ENCODE measurements around the gene PRR29.
"Not testable (repeated sequence)": the region's sequence is repeated elsewhere in the genome, so short reads cannot be mapped to it uniquely, and the experiment has no call there.

PRR29 gene

DNA sequence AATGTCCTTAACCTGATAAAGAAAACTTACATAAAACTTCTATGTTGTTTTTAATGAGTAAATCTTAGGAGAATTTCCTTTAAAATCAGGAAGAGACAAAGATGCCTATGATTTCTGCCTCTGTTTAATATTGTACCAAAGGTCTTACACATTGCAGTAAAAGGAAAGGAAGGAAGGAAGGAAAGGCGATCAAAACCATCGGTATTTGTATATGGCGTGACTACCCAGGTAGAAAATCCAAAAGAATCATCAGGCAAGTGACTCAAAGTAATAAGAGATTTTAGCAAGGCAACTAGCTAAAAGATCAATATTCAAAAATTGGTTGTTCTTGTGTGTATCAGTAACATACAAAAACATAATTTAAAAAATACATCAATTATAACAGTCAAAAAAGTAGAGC is 18.8 kb downstream of the PRR29 start:
- DNase-seq: no peak

DNA sequence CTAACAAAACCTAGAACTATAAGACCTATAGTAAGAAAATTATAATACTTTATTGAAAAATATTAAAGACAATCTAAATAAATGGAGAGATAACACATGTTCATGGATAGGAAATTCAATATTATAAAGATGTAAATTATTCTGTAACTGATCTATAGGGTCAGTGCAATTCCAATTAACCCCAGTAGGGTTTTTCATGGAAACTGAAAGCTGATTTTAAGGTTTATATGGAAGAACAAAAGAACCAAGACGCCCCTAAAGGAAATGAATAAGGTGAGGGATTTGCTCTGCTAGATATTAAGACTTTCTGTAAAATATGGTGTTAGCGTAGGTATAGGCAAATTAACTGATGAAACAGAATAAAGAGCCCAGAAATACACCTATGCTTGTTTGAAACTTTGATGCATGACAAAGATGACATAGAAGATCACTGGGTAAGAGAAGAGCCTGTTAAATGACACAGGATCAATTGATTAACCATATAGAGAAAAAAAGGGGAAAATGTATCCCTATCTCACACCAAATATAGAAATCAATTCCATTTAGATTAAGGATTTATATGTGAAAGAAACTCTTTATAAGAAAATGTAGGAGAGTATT is 19.3 kb downstream of the PRR29 start:
- no peak for DNase-seq

DNA sequence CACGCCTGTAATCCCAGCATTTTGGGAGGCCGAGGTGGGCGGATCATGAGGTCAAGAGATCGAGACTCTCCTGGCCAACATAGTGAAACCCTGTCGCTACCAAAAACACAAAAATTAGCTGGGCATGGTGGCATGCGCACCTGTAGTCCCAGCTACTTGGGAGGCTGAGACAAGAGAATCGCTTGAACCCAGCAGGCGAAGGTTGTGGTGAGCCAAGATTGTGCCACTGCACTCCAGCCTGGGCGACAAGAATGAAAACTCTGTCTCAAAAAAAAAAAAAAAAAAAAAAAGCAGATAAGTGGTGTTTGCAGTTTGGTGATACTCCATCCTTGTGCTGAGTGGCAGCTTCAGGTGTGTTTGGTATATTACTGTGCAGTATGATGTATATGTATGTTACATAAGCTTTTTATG is 21.4 kb downstream of the PRR29 start:
- not testable (repeated sequence) for DNase-seq

DNA sequence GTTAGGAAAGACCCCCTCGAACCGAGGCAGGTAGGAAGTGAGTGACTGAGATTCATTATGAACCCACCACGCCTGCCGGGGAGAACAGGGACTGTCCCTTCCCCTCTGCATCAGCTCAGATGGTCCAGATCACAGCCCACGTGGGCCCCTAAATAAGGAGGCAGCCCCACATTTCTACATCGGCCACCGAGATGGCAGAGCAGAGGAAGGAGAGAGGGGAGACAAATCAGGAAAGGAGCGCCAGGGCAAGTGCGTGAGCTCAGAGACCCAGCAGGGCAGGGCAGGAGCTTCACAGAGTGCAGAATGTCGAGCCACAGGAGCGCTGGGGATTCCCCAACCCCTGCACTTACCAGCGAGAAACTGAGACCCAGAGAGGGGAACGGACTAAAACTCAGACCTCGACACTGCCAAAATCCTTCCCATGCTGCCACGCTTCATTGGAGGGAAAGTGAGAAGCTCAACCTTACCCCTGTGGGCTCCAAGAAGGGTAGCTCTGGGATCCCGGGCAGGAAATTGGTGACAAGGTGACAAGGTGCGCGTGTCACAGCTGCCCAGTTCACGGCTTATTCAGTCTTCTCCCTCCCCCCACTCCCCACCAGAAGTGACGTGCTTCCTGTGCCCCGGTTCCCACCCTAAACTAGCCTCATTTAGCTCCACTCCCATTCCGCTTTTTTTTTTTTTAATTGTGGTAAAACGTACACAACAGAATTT is 22.1 kb downstream of the PRR29 start, which contains the start of gene ICAM2:
Gene ICAM2, minus strand, starts transcription at position 578 of the 711 bp plus-strand sequence. CDS start 13,942 bp downstream, outside the sequence.
- DNase-seq: peak; percentile 86

DNA sequence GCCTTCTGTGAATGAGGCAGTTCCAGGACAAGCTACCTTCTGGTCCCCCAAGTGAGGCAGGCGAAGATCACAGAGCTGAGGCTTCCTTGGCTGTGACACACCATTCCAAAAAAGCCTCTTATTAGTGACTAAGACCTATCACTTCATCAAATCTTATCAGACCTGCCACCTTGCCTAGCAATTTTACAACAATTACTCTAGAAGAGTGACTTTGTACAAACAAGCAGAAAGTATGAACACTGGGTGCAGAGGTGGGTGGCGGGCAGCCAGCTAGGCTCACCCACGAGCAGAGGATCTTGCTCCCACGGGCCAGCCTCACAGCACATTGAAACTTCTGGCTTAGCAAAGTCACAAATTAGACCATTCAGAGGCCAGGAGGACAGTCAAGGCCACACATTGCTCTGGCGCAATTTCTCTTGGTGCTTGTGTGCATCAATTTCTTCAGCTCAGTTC is 24.5 kb downstream of the PRR29 start:
- no peak for DNase-seq

DNA sequence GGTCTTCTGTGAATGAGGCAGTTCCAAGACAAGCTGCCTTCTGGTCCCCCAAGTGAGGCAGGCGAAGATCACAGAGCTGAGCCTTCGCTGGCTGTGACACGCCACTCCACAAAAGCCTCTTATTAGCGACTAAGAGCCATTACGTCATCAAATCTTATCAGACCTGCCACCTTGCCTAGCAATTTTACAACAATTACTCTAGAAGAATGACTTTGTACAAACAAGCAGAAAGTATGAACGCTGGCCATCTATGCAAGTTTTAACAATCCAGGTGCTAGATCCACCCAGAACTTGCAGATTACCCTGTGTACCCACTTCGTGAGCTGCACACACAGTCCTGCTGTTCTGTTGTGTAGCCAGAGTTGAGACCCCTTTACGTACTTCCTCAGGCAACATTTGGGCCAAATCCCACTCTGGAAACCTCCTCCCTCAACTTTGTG is 26.1 kb downstream of the PRR29 start:
- DNase-seq: no peak

DNA sequence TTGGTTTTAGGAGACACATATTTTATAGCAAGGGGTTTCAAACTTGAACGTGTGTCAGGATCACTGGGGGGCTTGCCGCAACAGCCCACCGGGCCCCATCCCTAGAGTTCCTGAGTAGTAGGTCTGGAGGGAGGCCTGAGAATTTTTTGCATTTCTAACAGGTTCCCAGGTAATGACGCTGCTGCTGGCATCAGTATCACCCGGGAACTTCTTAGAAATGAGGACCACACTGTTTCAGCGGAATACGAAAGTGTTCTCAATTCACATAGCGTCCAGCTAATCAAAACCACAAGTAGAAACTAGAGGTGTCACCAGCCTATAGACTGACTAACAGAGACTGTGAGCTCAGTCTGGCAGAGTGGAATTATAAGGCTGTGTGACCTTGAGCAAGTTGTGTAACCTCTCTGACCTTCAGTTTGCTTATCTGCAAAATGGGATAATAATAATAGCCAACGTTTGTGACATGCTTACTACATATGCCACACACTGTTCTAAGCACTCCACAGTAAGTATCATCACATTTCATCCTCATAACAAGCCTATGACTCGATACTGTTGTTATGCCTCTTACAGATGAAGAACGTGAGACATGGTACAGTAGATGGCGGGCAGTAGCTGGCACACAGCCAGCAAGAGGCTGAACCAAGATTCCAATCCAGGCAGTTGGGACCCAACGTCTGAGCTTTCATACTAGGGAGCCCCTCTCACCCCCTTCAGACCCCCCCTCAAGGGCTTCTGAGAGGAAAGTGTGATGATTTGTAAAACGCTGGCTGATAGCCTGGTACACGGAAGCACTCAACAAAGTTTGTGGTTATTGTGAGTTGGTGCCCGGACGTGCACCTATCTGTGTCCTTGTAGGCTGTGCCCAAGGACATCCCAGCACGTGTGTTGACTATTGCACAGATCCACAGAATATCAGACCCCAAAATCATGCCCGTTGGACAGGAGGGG is 26.9 kb downstream of the PRR29 start:
- peak; percentile 77 for DNase-seq

DNA sequence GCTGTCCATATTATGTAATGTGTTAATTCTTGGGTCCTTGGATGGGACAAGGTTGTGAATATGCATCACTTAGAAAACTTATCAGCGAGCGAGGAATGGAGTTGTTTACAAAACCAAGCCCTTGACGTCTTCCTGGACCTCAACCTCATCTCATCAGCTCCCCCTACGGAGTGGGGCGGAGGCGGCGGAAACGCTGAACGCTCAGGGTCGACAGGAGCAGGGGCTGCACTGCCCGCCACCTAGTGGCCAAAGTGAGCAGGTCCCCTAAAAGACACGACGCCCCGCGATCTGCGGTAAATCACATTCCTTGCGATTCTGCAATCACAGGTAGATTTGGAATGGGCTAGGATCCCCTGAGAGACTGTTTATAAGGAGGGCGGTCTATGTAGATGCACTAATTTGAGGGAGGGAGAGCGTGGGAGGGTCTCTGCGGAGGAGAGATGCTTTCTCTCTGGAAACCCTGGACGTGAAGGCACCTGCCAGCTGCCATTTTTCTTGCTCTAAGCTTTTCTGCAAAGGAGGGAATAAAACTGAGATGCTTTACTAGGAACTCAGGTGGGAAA is 27.7 kb downstream of the PRR29 start:
- DNase-seq: peak; percentile 92

DNA sequence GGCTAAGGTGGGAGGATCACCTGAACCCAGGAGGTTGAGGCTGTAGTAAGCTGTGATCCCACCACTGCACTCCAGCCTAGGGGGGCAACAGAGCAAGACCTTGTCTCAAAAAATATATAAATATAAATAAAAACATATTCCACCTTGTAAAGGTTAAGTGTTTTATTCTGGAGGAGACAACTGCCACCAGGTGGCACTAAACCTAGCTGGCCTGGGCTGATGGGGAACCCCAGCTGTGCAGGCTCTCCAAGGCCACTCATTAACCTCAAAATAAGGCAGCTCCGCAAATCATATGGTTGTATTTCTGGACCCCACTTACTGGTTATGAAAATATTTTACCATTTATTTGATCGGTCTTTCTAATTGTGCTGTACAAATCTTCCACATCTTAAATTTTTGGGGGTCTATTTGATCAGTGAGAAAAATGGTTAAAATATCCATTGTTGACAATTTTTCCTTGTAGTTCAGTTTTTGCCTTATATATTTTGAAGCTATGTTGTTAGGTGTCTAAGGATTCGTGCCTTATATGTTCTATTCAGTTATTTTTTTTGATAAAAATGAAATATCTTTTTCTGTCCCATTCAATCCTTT is 30.8 kb downstream of the PRR29 start:
- DNase-seq: peak; percentile 78

DNA sequence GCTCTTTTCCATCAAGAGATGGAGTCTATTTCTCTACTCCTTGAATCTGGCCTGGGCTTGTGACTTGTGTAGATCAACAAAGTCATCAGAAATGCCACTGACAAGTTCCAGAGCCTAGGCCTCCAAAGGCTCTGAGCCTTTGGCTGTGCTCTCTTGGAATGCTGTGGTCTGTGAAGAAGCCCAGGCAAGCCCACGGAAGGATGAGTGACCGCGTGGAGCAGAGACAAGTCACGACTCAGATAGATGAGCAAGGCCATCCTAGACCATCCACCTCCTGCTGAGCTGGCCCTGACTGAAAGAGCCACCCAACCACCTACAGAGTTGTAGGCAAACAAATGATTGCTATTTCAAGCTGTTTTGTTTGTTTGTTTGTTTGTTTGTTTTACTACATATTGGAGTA is 33.9 kb downstream of the PRR29 start:
- no peak for DNase-seq

DNA sequence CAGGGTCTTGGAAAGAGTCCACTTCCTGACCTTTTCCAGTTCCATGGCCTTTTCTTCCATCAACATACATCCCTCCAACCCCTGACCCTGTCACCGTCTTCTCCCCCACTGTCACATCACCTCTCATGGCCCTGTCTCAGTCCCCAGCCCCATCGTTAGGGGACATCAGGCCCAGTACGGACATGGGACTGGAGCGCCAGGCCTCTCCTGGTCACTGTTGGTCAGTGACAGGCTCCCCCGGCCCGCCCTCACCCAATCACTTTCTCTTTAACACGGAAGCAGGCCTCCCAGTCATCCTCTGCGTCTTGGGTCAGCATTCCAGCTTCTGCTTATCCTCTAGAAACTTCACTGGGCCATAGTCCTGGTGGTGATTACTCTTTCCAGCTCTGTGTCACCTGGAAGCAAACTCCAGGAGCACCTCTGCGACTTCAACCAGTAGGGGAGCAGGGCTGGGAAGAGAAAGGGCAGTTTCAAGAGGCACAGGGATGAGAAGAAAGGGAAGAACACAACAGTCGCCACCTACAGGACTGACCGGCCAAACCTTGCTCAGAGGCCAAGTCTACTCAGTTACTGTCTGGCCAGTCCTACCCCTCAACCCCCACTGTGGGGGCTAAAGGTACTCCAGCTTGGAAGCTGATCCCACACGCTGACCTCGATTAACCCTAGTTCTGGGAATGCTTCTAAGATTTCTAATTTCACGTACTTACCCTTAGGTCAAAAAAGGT is 38.2 kb downstream of the PRR29 start:
- DNase-seq: no peak

DNA sequence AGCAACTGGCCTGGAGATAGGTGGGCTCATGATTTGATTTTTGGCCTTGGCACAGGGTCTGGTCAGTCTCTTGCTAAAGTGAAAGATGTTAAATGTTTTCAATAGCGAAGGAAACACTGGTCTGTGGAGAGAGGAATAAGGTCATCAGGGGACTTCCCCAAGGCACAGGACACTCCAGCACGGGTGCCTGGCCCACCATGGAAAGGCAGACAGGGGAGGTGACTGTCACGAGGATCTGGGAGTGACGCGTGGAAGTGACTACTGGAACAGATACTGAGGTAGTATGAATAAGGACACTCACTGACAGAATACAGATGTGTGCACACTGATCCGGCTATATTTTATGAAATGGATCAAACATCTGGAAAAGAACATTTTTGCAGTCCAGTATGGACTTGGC is 39.0 kb downstream of the PRR29 start:
- no peak for DNase-seq

DNA sequence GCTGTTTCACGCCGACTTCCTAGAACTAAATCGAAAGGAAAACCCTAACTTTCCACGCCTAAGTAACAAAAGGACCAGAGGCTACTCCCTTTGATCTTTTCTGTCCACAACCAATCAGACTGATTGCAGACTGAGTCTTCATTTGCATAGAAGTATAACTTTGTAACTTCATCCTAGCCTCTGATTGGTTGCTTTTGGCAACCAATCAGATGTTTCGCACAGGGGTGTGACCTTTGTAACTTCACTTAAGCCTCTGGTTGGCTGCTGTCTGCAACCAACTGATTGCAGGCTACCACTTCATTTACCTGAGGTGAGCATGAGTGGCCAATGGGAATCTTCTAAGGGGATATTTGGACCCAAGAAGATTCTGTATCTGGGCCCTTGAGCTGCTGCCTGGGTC is 39.7 kb downstream of the PRR29 start:
- DNase-seq: no peak

DNA sequence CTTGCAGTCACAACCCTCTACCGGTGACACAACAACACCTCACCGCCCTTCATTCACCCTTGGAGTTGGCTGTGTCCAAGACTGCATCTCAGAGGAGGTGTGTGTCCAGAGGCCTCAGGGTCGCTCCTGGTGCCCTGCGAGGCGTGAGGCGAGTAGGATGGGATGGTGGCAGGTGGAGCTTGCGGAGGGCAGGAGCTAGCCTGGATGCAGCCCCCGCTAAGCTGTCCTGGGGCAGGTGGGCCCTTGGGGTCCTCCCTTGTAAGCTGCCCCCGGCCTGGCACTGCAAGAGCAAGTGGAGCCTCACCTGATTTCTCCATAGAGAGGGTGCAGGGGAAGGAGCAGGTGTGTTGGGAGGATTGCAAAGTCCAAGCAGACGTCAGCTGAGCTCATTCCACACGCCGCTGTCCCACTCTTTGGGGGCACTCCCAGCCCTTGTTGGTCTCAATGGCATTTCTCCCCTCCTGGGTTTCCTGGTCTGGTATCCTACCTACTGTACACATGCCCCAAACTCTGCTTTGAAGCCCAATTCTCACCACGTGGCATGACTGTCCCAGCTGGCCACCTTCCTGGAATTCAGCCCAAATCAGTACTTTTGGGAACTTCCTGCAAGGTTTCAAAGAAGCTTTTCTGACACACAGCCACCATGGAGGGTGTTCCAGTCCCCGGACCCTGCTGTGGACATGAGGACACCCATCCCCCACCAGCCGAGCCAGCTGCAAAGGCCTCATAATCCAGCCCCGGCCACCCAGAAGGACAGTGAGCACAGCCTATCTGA is 40.4 kb downstream of the PRR29 start:
- DNase-seq: no peak

DNA sequence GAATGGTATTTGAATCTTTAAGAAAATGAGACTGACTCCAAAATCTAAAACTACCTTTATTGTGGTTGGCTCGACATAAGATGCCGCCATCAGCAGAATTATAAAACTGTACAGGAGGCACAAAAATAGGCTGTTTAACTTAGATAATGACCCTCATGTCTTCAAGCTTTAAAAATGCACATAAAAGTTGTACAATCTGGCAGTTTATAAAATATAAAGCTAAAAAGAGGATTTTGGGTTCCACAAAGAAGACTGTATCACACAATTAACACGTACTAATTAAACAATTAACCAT is 40.9 kb downstream of the PRR29 start:
- DNase-seq: no peak

DNA sequence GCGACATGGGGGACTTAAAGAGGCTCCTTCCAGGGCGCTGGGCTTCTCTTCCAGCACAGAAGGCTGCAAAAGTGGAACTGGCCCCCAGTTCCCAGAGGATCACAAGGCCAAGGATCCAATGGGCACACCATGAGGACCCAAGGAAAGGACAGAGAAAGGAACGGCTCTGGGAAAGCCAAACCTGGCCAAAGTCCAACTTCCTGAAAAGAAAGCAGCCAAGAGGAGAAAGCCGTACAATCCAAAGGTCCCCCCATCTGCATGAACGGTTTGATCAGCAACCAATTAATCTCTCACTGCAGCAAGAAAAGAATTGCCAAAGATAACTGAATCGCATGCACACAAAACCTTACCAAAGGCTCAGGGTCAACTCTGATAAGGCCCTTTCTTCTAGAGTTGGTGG is 42.1 kb downstream of the PRR29 start:
- DNase-seq: no peak

DNA sequence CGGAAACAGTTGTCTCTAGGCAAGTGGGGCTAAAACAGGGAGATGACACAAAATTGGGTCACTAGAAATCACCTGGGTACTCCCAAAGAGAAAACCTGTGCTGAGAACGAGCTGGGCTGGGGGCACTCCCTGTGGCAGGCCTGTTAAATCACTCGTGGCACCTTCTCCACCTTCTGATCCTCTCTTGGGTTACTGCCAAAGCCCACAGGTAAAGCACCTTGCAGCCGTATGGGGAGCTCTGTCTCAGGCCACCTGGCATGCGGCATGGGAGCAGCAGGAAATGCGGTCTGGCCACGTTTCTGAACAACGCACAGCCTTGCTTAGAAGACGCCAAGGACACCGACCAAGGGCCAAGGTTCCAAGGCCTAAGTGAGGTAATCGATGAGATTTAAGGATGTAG is 43.8 kb downstream of the PRR29 start:
- DNase-seq: no peak

DNA sequence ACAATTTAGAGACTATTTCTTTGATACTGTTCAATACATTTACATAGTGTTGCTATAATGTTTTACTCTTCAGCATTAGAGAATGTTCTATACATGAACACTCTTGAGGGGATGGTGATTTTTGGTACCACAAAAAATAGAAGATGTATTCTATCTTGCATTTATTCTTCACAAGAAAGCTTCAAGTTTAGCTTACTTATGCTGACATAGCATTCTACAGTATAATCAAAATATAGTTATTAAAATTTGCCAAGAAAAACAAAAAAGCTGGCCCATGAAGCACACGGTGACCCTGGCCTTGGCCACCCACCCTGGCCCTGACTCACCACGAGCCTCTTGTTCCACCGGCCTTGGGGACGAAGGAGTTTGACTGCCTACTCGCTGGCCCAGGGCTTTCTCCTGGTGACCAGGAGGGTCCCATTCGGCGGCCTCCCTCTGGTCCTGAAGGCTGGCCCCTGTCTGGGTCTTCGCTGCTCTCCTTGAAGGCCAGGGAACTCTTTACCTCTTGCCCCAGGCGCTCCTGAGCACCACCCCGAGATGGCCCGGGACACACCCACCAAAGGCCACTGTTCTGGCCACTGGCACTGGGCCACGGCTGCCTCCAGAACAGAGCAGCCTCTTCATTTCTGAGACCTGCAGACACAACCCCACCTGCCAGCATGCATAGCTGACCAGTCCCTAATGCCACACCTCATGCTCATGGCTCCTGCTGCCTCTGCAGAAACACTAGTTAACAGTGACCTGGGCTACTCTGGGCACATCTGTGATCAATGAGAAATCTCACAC is 44.7 kb downstream of the PRR29 start:
- DNase-seq: no peak

DNA sequence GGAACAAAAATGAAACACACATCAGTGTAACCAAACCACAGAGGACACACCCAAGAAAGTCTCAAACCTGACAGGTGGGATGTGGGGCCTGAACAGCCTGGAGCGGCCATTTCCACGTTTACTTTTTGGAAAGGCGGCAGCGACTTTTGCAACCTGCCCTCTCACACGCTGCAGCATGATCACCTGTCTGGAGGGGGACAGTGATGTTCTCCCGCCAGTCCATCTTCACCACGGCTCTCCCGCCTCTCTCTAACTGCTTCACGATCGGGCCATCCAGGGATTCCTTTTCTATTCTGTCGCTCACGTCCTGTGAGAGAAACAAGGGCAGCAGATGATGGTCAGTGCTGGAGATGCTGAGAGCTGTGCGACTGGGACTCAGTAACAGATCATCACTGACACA is 47.0 kb downstream of the PRR29 start:
- no peak for DNase-seq

DNA sequence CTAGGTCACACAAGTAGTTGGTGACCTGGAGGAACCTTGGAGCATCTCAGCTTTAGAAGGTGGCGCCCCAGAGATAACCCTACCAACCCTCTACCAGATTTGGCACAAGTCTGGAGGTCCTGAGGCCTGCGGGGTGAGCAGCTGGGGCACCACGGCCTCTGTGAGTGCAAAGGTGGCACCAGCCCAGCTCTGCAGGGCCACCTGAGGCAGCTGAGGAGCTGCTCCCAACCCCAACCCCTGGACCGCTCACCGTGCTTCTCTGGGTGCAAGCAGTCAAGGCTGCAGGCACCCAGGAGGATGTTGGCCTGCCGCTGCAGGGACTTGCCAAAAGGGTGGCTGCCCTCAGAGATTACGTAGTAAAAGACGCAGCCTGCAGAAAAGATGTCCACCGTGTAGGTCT is 50.7 kb downstream of the PRR29 start:
- no peak for DNase-seq

DNA sequence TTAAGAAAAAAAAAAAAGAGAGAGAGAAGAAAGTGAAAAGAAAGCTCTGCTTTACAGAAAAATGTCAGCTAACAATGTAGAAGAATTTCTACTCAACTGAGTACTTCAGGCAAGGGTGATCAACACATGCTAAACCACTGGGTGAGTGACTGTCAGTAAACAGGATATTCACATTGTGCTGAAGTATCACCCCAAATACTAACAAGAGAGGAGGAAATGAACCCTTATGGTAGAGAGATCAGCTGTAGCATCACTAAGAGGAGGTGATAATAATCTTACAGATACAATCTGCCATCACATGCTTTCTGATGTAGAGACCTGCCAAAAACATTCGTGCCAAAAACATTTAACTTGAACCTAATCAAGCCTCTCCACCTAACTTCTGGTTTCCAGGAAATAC is 53.0 kb downstream of the PRR29 start:
- no peak for DNase-seq

Data from activated CD8-positive, alpha-beta memory T cell treated with anti-CD3 and anti-CD28 coated beads, Interleukin-2, amount 50 U/mL, for 48 hours (primary cell).